ENCODE results near the gene OR8B12. TPM values are rescaled to one million over a fixed set of nuclear protein-coding genes. Genes with fewer than 3 reads are reported as not detected.

Gene OR8B12
- total RNA-seq, 3 donors from 2014 or later (not counting 1 experiment from before 2014, with no cell fraction given), result not detected

DNA sequence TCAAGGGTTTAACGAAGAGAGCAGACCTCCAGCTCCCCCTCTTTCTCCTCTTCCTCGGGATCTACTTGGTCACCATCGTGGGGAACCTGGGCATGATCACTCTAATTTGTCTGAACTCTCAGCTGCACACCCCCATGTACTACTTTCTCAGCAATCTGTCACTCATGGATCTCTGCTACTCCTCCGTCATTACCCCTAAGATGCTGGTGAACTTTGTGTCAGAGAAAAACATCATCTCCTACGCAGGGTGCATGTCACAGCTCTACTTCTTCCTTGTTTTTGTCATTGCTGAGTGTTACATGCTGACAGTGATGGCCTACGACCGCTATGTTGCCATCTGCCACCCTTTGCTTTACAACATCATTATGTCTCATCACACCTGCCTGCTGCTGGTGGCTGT, 26.7 kb upstream of the OR8B12 start:
- Mint-ChIP-seq H3K36me3 (no peaks in the 10 kb centered on the region), H3K4me3 (no peak overlapping the region), H3K27me3 (ENCODE audit: low read depth in 2 of 2) (peaks cover 7 to 46% of the 10 kb centered on the region in 2 donors), H3K9me3 (no peaks in the 10 kb centered on the region), H3K27ac (no peak overlapping the region), H3K4me1 (no peaks in the 10 kb centered on the region)
- Histone ChIP-seq H3K4me3 (ENCODE audit: low read length) (no peak overlapping the region), H3K36me3 (ENCODE audit: control insufficient read depth, insufficient read depth, low read length) (no peaks in the 10 kb centered on the region), H3K9me3 (ENCODE audit: control insufficient read depth, insufficient read depth, low read length) (no peaks in the 10 kb centered on the region), H3K27me3 (ENCODE audit: control insufficient read depth, insufficient read depth, low read length) (no peaks in the 10 kb centered on the region), H3K27ac (ENCODE audit: low read length) (no peak overlapping the region), H3K4me1 (ENCODE audit: control insufficient read depth, insufficient read depth, low read length) (no peaks in the 10 kb centered on the region)
- WGBS (ENCODE audit: insufficient coverage), result 82% methylated on average over 7 of the region's 7 CpGs
- TF ChIP-seq, protein P1, sequence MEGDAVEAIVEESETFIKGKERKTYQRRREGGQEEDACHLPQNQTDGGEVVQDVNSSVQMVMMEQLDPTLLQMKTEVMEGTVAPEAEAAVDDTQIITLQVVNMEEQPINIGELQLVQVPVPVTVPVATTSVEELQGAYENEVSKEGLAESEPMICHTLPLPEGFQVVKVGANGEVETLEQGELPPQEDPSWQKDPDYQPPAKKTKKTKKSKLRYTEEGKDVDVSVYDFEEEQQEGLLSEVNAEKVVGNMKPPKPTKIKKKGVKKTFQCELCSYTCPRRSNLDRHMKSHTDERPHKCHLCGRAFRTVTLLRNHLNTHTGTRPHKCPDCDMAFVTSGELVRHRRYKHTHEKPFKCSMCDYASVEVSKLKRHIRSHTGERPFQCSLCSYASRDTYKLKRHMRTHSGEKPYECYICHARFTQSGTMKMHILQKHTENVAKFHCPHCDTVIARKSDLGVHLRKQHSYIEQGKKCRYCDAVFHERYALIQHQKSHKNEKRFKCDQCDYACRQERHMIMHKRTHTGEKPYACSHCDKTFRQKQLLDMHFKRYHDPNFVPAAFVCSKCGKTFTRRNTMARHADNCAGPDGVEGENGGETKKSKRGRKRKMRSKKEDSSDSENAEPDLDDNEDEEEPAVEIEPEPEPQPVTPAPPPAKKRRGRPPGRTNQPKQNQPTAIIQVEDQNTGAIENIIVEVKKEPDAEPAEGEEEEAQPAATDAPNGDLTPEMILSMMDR (IDR thresholded peaks at IDR 0.05), result no peak
- ATAC-seq (no peak), DNase-seq (no peak)
- intact Hi-C loops (cut with micrococcal nuclease), result no loop called here

DNA sequence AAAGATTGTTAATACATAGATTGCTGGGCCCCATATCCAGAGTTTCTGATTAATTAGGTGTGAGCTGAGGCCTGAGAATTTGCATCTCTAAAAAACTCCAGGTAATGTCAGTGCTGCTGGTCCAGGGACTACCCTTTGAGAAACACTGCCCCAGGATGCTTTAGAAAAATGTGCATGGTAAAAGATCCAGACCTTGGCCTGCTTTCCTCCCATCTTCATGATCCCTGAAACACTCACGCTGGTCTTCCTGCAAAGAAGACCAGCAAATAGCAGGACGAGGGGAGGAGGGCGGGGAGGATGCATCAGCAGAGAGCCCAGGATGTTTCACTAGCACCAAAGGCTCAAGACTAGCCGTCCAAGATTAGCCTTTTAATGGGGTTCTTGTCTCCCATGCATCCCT, 26.2 kb upstream of the OR8B12 start, which contains the start of gene OR8A1:
TSS of gene OR8A1 (plus strand) at position 301 of the 400 bp plus-strand sequence. CDS start 123 bp downstream, outside the sequence.
- ATAC-seq (no peak), DNase-seq (no peak)
- Histone ChIP-seq H3K27ac (ENCODE audit: low read length) (no peak within 1 kb of the TSS), H3K27me3 (ENCODE audit: control insufficient read depth, insufficient read depth, low read length) (no peaks in the 10 kb centered on the region), H3K9me3 (ENCODE audit: control insufficient read depth, insufficient read depth, low read length) (no peaks in the 10 kb centered on the region), H3K4me3 (ENCODE audit: low read length) (no peak within 1 kb of the TSS), H3K4me1 (ENCODE audit: control insufficient read depth, insufficient read depth, low read length) (no peaks in the 10 kb centered on the region), H3K36me3 (ENCODE audit: control insufficient read depth, insufficient read depth, low read length) (no peaks in the 10 kb centered on the region)
- Mint-ChIP-seq H3K36me3 (no peaks in the 10 kb centered on the region), H3K9me3 (no peaks in the 10 kb centered on the region), H3K4me1 (no peaks in the 10 kb centered on the region), H3K27me3 (ENCODE audit: low read depth in 2 of 2) (peaks cover 7 to 41% of the 10 kb centered on the region in 2 donors), H3K27ac (no peak within 1 kb of the TSS), H3K4me3 (no peak within 1 kb of the TSS)
- TF ChIP-seq, protein P1 (IDR thresholded peaks at IDR 0.05), result no peak
- intact Hi-C loops (cut with micrococcal nuclease), result no loop called here
- WGBS (ENCODE audit: insufficient coverage), result 67% methylated on average over 4 of the region's 4 CpGs

DNA sequence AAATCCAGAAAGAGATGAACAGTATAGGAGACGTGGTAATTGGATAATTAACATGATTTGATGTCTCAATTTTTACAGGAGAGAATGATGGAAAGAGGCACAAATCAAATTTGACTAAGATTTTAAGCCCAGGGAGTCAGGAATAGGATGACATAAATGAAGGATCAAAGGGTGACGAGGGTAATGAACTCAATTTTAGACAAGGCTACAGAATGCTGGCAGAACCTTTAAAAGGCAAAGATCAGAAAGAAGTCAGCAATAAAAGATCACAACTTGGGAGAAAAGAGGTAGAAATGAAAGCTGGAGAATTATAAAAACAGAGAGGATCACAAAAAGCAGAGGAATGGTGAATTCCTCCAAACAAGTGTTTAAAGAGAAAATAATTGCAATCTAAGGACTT, 13.4 kb upstream of the OR8B12 start:
- Histone ChIP-seq H3K27ac (ENCODE audit: low read length) (no peak overlapping the region), H3K27me3 (ENCODE audit: control insufficient read depth, insufficient read depth, low read length) (peaks cover 2% of the 10 kb centered on the region), H3K9me3 (ENCODE audit: control insufficient read depth, insufficient read depth, low read length) (no peaks in the 10 kb centered on the region), H3K4me3 (ENCODE audit: low read length) (no peak overlapping the region), H3K4me1 (ENCODE audit: control insufficient read depth, insufficient read depth, low read length) (no peaks in the 10 kb centered on the region), H3K36me3 (ENCODE audit: control insufficient read depth, insufficient read depth, low read length) (no peaks in the 10 kb centered on the region)
- Mint-ChIP-seq H3K4me1 (no peaks in the 10 kb centered on the region), H3K27ac (no peak overlapping the region), H3K9me3 (no peaks in the 10 kb centered on the region), H3K27me3 (ENCODE audit: low read depth in 2 of 2) (peaks cover 0 to 7% of the 10 kb centered on the region in 2 donors), H3K36me3 (no peaks in the 10 kb centered on the region), H3K4me3 (no peak overlapping the region)
- DNase-seq (no peak), ATAC-seq (no peak)
- TF ChIP-seq, protein P1 (IDR thresholded peaks at IDR 0.05), result no peak
- intact Hi-C loops (cut with micrococcal nuclease), result no loop called here
- WGBS (ENCODE audit: insufficient coverage), result 70% methylated on average over 2 of the region's 2 CpGs

DNA sequence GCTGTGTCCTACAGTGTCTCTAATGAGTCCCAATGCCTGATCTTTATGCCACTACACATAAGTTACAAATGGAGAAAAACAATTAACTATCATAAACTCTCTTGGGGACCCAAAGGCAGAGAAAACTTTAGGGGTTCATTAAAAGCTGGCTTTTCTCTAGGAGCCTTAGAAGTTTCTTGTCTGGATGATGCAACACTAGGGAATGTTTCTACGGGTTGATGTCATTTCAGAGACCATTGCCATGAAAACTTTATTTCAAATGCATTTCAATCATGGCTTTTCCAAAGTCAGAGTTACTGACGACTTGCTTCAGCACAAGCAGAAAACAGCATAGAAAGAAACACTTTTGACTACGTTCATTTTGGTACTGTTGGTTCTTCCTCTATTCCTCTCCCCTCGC, 8.5 kb upstream of the OR8B12 start:
- Mint-ChIP-seq H3K9me3 (no peaks in the 10 kb centered on the region), H3K27ac (no peak overlapping the region), H3K4me1 (no peaks in the 10 kb centered on the region), H3K27me3 (ENCODE audit: low read depth in 2 of 2) (peaks cover 7 to 9% of the 10 kb centered on the region in 2 donors), H3K36me3 (no peaks in the 10 kb centered on the region), H3K4me3 (no peak overlapping the region)
- DNase-seq (no peak), ATAC-seq (no peak)
- Histone ChIP-seq H3K4me1 (ENCODE audit: control insufficient read depth, insufficient read depth, low read length) (no peaks in the 10 kb centered on the region), H3K27ac (ENCODE audit: low read length) (no peak overlapping the region), H3K4me3 (ENCODE audit: low read length) (no peak overlapping the region), H3K27me3 (ENCODE audit: control insufficient read depth, insufficient read depth, low read length) (peaks cover 2% of the 10 kb centered on the region), H3K36me3 (ENCODE audit: control insufficient read depth, insufficient read depth, low read length) (no peaks in the 10 kb centered on the region), H3K9me3 (ENCODE audit: control insufficient read depth, insufficient read depth, low read length) (no peaks in the 10 kb centered on the region)
- TF ChIP-seq, protein P1 (IDR thresholded peaks at IDR 0.05), result no peak
- WGBS (ENCODE audit: insufficient coverage), result 82% methylated on average over 4 of the region's 4 CpGs
- intact Hi-C loops (cut with micrococcal nuclease), result no loop called here
